CD4-positive, alpha-beta T cell treated with Interleukin-17A for 1 hour (primary cell): ENCODE data around the gene WDR77.

ENCODE experiments used
- DNase-seq: peaks from one replicate; pipeline ENCODE4 v3.0.0-alpha.2; 2020

WDR77 gene

GRCh38 chr1:111424281-111424680, 24.8 kb downstream of the WDR77 start:
- no peak for DNase-seq

- no peak for DNase-seq
These were observed 26.3 kb downstream of the WDR77 start for GRCh38 chr1:111422546-111423391.

DNA sequence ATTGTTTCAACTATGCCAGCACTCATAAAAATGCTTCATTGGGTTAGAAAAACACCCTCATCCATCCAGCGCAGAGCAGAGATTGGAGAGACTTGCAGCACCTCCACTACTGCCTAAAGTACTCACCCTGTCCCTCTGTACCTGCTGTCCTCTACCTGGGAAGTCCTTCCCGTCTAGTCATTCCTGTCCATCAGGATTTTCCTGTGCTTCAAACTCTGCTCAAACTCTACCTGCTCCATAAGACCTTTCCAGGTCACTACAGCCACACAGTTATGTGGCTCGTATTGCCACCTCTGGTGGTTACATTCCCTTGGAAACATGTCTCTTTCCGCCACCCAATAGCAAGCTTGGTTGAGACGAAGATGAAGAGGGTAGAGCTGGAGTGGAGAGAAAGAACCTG, 28.7 kb downstream of the WDR77 start:
- DNase-seq: no peak

DNA sequence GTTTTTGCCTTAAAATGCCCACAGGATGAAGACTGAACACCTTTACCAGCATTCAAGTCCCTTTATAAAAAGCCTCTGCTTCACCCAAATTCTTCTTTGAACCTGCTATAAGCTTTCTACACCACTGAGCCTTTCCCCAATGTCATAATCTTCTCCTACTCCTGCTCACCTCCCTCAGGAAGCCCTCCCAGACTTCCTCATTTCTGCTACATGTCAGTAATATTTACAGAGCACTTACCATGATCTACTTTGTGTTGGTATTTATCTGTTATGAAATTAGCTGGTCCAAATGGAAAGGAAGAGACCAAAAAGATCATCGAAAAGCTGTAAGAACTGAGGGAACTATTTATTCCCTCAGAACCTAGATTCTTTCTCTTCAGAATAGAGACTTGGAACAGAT, 30.0 kb downstream of the WDR77 start:
- DNase-seq: no peak

DNA sequence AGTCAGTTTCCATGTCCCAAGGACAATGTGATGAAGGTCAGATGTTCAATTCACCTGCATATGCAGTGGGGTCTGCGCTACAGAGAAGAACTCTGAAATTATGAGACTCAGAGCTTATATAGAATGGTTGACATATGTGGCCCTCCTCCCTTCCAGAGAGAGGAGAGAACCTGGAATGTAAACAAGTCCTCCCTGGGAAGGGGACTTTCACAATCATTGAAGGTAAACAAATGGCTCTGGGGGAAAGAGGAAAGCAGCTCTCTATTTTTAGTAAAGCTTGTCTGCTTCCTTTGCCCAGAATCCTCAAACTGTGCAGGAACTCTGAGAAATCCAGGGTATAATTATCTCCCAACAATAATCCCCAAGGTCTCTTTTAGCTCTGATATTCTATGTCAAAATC, 31.3 kb downstream of the WDR77 start:
- no peak for DNase-seq

GRCh38 chr1:111415461-111415860, 33.6 kb downstream of the WDR77 start:
- DNase-seq: no peak

DNA sequence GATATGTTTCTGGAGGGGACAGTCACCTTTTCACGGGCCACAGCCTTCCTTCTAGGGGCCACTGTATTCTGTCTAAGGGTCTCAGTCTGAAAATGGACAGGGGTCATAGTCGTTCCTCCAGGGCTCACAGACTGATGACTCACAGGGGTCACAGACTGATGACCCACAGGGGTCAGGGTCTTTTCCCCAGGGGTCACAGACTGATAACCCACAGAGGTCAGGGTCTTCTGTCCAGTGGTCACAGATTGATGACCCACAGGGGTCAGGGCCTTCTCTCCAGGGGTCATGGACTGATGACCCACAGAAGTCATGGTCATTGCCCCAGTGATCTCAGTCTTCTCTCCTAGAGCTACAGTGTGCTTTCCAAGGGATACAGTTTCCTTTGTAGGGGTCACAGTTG, 34.3 kb downstream of the WDR77 start:
- DNase-seq: no peak

- DNase-seq: no peak
These were observed 36.2 kb downstream of the WDR77 start for GRCh38 chr1:111412839-111413238.

GRCh38 chr1:111407301-111407700, 41.8 kb downstream of the WDR77 start:
- DNase-seq: no peak

DNA sequence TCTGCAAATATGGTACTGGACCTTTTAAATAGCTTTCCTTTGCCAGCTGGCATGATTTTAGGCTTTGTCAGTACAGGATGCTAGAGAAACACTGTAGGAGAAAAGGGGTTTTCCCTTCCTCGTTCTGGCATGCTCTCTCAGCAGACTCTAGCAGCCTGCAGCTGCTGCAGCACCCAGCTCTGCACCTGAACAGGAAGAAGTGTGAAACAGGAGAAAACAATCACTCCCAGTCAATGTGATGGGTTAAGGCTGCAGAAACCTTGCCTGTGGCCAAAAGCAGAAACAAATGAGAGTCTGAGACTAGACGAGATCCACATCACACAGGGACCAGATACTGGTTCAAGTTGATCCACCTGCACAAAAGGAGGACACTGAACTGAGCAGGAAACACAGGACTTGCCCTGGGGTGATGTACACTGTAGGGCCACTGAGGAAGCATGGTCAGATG, 42.7 kb downstream of the WDR77 start:
- DNase-seq: peak; percentile 60

DNA sequence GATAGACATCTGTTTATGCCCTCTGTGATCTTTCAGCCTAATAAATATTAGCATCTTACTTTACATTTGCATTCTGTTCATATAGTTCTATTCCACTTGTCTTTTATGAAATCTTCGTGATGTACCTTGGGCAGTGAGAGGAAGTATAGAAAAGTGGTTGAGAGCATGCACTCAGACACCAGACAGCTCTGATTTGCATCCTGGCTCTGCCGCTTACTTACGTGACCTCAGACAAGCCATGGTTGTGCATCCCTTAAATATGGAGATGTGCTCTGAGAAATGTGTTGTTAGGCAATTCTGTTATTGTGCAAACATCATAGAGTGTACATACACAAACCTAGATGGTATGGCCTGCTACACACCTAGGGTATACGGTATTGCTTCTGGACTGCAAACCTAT, 44.5 kb downstream of the WDR77 start:
- no peak for DNase-seq

GRCh38 chr1:111402083-111402482, 47.0 kb downstream of the WDR77 start:
- DNase-seq: no peak

DNA sequence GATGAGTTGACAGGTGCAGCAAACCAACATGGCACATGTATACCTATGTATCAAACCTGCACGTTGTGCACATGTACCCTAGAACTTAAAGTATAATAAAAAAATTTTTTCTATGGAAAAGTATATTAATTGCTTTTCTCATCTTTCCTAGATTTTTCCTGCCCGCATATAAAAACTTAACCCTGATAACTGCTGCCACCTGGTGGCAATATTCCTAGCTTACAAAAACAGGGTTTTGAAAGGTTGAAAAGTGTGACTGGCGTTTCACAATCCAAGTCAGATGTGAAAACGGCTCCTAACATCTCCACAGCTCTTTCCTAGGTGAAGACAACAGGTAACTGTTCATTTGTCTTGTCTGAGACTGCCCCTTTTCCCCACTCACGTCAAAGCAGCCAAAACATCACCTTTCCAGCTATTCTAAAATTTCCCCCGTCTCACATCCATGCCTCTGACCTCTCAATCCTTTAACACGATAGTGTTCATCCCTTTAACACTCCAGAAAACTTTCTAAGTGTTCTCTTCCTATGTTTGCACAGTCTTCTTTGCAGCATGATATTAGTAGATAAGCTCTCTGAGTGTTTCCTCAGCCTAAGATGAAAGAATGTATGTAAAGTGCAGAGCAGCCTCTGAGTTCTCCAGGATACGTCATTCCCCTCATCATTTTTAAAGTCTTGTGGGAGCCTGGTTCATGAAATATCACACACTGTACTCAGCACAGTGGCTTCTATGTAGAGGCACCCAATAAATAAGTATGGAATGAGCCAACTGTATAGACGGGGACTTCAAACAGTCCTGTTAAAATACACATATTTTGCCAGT, 49.1 kb downstream of the WDR77 start:
- peak; percentile 49 for DNase-seq

DNA sequence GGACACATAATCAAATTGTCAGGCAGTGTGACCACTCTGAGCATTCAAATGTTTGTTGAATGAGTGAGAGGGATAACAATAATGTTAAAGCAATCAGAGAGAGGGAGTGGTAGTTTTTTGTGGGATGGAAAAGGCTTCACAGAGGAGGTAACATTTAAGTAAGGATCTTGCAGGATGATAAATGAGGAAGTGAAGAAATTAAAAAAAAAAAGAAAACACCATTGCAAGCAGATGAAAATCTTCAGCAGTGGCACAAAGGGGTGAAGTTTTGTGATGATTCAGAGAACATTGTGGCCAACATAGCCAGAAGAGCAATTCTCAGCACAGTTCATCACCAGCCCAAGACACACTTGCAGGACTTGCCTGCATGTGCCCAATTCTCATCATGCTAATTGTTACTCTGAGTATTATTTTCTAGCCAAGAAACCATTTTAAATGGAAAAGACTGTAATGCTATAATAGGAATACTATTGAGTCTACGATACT, 56.6 kb downstream of the WDR77 start:
- DNase-seq: no peak

DNA sequence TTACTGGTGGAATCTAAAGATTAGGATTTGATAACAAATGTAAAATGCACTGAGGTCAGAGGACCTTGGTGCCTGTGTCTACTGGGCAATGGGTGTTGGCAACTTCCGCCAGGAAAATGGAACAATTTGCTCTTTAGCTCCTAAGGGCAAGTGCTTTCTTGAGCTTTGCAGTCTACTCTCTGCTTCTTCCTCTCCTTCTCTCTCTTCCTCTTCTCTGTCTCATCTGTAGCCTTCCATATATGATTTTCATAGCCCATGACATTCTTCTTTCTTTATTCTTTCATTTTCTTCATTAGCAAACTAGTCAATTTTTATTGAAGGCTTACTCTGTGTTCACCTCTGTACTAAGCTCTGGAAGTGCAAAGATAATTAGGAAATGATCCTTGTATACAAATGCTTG, 57.0 kb downstream of the WDR77 start:
- DNase-seq: no peak
